Tibial nerve (tissue), 4 donors: ENCODE results near the gene COL9A3.

Experiments
- CTCF ChIP-seq, 5 experiments: fragments of 200-600 bp in 3 of 5; fragments of 450-650 bp in 2 of 5; sonication (generic) in 3 of 5; IDR thresholded peaks; one replicate each; pipeline ENCODE4 v1.5.1; 2016 to 2019; ENCODE audit warnings: antibody characterized with exemption in 5 of 5, mild to moderate bottlenecking in 3 of 5, moderate library complexity in 2 of 5
- EP300 ChIP-seq, 2 donors: sonication (generic); formaldehyde crosslinking; IDR thresholded peaks; one replicate each; pipeline ENCODE4 v1.6.1; 2017; ENCODE audit warnings: antibody characterized with exemption in 2 of 2, mild to moderate bottlenecking in 1 of 2

GRCh38 chr20:62872862-62873261 lies 56.0 kb downstream of the COL9A3 start:
- no peak for TF ChIP-seq CTCF (IDR thresholded peaks at IDR 0.05)
- TF ChIP-seq EP300 (IDR thresholded peaks at IDR 0.05): no peak
